Measurements from ENCODE around the gene ALAS1.

The ALAS1 gene

DNA sequence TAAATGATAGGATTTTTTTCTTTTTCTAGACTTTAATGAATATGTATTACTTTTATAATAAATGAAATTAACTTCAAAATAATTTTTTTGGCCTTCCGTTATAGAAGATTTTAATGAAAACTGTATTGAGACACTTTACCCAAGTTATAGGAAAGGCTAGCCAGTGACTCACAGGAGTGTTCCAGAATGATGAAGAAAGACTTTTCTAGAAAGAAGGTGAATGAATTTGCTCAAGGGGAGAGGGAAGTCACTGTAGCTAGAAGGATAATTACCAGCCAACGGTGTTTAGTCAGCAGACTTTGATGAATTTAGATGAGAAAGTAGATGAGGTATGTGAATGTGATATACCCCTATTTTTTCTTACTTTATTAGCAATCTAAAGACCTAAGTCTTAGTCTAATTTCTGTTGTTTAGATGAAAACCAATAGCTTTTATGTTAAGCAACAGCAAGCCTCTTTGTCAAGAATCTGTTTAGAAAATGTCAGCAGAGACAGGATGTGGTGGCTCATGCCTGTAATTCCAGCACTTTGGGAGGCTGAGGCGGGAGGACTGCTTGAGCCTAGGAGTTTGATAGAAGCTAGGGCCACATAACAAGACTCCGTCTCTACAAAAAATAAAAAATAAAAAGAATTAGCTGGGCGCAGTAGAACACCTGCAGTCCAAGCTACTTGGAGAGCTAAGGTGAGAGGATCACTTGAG, 3.2 kb downstream of the ALAS1 start:
- no peak for DNase-seq

DNA sequence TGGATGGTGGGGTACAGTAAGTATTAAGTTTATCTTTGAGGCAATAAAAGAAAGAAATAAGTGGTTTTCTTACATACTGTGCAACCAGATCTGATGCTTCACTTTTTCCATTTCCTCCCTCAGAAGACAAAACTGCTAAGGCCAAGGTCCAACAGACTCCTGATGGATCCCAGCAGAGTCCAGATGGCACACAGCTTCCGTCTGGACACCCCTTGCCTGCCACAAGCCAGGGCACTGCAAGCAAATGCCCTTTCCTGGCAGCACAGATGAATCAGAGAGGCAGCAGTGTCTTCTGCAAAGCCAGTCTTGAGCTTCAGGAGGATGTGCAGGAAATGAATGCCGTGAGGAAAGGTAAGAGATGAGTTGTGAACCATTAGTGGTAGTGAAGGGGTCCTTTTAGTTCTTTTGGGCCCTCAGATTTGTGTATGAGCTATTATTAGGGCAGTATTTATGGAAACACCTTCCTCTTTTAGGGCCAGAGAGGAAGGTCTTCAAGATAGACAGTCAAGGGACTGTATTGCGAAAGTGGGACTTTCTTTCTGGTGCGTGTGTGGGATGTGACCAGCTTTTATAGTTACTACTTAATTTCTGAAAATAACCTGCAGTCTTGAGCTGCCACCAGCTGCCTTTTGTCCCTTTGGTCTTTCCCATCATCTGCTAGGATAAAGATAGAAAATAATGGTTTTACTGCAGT, 4.6 kb downstream of the ALAS1 start:
- no peak for DNase-seq

GRCh38 chr3:52203701-52204100, 5.7 kb downstream of the ALAS1 start:
- no peak for DNase-seq

GRCh38 chr3:52204337-52205073, 6.5 kb downstream of the ALAS1 start:
- DNase-seq = no peak

GRCh38 chr3:52205727-52206372, 7.9 kb downstream of the ALAS1 start:
- DNase-seq = no peak

GRCh38 chr3:52208556-52208955, 10.6 kb downstream of the ALAS1 start:
- DNase-seq = no peak

DNA sequence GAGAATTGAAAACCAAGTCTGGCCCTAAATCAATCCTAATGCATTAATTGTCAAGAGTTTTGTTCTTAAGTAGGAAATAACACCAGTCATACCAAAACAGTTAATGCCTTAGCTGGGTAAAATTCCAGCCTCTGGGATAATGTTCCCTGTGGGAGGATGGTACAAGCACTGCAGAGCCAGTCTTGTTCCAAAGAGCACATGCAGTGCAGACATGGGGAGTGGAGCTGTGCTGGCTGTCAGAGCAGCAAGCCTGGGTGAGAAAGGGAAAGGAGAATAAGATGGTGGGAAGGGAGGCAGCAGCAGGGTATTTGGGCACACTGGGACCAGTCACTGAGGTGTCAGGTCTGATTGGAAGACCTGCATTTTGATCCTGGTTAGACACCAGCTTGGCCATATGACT, 12.1 kb downstream of the ALAS1 start:
- DNase-seq = no peak

DNA sequence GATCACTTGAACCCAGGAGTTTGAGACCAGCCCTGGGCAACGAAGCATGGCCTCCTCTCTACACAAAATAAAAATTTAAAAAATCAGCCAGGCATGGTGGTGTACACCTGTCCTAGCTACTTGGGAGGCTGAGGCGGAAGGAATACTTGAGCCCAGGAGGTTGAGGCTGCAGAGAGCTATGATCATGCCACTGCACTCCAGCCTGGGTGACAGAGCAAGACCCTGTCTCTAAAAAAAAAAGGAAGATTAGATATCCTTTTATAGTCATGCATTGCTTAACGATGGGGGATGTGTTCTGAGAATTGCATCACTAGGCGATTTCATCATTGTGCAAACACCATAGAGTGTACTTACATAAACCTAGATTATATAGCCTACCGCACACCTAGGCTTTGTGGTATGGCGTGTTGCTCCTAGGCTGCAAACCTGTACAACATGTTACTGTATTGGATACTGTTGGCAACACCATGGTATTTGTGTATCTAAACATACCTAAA, 12.6 kb downstream of the ALAS1 start:
- no peak for DNase-seq

- no peak for DNase-seq
Measured at GRCh38 chr3:52211268-52211891, 13.4 kb downstream of the ALAS1 start.

GRCh38 chr3:52213005-52213404, 15.0 kb downstream of the ALAS1 start:
- DNase-seq = no peak

DNA sequence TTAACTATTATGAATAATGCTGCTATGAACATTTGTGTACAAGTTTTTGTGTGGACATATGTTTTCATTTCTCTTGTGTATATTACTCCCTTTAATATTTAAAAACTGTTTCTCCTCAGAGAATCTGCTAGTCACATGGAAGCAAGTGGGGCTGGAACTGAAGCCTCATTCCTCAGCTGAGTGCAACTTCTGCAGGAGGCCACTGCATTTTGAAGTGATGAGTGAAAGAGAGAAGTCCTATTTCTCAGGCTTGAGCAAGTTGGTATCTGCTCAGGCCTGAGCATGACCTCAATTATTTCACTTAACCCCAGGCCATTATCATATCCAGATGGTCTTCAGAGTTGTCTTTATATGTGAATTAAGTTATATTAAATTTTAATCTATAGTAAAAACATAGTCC, 15.9 kb downstream of the ALAS1 start:
- no peak for DNase-seq

DNA sequence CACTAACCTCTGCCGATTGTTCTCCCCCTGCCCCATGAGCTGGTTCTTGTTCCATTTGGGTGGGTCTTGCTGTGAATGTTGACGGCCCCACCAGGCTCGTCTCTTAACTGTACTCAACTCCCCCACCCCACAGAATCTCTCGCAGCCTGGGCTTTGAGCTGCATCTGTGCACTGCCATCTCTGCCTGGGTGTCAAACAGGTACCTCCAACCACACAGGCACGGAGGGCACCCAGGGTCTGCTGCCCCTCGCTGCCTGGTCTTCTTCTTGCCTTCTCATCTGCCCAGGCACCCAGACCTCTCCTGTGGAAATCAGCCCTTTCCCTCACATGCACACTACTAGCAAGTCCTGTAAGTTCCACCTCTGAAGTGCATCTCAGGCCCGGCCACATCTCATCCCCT, 17.4 kb downstream of the ALAS1 start:
- no peak for DNase-seq

DNA sequence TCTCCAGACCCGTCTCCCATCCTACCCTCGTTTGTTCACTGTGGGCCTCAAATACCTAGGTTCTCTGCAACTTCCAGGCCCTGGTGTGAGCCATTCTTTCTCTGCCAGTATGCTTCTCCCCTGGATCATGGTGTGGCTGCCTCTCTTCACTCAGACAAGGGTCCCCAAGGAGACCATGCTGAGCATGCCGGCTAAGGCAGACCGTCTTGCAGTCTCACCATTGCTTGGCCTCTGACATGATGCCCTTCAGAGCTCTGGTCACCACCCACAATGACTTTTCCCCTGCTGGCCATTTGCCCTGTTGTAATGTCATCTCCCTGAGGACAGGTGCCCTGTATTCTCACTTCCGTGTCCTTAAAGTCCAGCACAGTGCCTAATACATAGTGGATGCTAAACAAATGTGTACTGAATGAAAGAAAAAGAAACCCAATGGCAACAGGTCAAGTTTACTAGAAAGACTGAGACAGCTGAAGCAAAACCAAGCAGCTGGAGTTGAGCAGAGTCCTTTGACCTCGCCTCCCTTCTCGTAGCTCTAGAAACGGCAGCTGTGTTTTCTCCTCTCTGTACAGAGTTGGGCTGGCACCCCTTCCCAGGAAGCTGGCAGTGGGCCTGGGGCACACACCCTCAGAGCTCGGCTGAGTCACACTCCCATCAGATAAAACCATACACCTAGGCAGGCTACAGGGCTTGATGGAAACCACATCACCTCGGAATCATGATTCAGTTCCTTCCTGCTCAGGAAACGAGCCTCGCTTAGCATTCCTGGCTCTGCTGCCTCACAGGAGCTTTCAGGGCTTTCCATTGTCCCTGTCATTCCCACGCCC, 18.8 kb downstream of the ALAS1 start:
- DNase-seq = peak; percentile 54

GRCh38 chr3:52217409-52217805, 19.4 kb downstream of the ALAS1 start:
- DNase-seq = no peak

- DNase-seq = no peak
Measured at GRCh38 chr3:52218026-52218425, 20.1 kb downstream of the ALAS1 start.

DNA sequence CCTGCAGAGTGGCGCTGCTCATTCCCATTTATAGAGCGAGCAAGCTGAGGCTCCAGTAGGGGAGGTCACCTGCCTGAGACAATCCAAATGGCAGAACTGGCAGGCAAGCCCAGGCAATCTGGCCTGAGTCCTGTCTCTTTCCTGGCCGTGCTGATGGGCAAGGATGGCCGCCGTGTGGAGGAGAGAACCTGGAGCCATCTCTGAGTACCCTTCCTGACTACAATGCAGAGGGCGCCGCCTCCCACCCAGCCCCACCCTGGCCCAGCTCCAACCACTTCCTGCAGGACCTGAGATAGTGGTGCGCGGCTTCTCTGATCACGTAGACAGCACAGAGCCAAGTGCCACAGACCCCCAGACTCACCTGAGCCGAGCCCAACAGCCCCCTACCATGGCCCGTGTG, 20.5 kb downstream of the ALAS1 start:
- no peak for DNase-seq

DNA sequence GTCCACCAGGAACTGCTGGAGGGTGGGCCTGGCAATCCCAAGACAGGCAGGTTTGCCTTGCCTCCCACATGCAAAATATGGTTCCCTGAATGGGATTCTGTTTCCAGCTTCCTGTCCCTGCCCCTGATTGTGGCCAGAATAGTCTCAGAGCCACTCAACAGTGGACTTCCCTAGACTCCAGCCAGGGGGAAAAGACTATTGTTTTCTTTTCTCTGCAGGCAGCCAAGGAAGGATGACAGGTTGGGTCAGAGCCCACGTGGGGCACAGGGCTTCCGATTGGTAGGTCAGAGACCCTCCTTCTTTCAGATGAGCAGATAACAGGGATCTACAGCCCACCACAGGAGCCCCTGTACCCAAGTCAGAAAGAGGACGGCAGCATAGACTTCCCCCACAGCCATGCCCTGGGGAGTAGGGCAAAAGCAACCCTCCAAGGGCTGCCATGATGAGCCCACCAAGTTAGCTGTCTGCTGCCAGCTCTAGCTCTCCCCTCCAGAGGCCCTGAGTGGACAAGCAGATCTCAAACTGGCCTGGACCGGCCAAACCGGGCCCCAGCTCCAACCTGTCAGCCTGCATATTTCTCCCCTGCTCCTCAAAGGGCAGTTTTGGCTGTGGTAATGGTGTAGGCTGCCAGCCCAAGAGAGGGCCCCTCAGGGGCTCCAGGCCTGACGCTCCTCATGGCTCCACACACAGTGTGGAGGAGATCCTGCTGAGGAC, 21.1 kb downstream of the ALAS1 start:
- DNase-seq = no peak

- DNase-seq = peak; percentile 77
Measured at GRCh38 chr3:52220380-52221026, 22.5 kb downstream of the ALAS1 start.

DNA sequence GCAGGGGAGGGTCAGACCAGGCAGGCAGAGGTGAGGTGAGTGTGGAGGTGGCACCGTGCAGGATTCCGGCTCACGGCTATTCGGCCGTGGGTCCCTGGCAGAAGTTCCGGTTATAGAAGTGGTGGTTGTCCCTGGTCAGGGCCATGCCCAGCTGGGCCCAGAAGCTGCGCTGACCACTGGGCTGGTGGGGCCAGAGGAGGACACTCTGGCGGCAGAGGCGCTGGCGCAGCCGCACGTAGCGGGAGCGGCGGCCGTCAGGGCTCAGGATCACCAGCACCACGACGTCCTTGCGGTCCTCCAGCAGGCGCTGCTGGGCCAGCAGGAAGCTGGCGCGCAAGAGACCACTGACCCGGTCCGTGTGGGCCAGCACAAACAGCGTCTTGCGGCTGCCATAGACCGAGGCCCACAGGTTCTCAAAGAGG, 23.2 kb downstream of the ALAS1 start:
- no peak for DNase-seq

DNA sequence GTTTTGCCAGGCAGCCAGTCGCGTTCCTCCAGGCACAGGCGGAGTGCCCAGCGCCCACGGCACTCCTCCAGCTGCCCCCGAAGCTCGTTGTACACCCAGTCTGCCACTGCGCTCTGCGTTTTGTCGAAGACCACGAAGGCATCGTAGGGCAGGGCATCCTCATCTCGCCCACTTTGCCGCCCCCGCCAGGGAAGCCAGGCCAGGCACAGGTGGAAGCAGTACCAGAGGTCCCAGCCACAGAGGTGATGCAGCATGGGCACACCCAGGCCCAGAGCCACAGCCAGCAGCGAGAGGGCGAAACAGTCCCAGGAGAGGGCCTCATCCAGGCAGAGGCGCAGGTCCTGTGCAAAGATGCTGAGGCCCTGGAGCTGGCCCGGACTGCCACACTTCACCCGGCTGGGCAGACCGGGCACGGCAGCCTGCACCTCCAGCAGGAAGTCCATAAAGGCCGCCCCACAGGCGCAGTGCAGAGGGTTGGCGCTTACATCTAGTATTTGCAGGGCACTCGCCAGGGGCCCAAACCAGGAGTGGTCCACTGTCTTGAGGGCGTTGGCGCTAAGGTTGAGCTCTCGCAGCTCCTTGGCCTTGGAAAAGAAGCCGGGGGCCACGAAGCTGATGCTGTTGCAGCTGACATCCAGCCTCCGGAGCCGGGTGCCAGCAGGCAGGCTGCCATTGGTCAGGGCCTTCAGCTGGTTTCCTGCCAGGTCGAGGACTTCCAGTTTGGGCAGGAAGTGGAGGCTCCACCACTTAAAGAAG, 23.8 kb downstream of the ALAS1 start:
- peak; percentile 75 for DNase-seq

Measured in central memory CD4-positive, alpha-beta T cell (primary cell).